AG10803 (cell line): ENCODE measurements around the gene SEC23B.

Experiments used
- DNase-seq: peaks from one replicate; pipeline ENCODE4 v3.0.0; 2010; ENCODE audit warnings: low read depth
- H3K4me3 ChIP-seq: 2 replicates; pipeline ENCODE4 v1.5.1; 2011; ENCODE audit warnings: mild to moderate bottlenecking, low read length, control low read depth
- TF ChIP-seq, protein P1 (sequence below): conservative IDR thresholded peaks from 2 replicates; pipeline ENCODE4 v1.5.1; 2011; ENCODE audit warnings: mild to moderate bottlenecking, low read length, control low read depth, inconsistent platforms

Gene SEC23B

DNA sequence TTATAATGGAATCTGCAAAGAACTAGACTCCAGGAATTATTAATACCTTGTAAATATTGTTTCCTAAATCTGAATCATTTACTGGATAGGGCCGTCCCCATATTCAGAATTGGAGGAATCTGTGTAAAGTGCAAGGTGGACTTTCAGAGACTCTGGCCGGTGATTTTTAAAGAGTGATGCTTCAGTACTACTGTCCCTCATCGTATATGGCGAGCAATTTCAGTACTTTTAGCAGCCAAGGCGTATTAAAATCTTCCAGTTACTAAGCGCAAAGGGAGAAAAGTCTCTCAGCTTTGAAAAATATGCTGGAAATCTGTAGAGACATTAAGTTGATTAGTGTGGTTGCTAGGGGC is 60.0 kb downstream of the SEC23B start:
- no peak for DNase-seq
- TF ChIP-seq, protein P1, sequence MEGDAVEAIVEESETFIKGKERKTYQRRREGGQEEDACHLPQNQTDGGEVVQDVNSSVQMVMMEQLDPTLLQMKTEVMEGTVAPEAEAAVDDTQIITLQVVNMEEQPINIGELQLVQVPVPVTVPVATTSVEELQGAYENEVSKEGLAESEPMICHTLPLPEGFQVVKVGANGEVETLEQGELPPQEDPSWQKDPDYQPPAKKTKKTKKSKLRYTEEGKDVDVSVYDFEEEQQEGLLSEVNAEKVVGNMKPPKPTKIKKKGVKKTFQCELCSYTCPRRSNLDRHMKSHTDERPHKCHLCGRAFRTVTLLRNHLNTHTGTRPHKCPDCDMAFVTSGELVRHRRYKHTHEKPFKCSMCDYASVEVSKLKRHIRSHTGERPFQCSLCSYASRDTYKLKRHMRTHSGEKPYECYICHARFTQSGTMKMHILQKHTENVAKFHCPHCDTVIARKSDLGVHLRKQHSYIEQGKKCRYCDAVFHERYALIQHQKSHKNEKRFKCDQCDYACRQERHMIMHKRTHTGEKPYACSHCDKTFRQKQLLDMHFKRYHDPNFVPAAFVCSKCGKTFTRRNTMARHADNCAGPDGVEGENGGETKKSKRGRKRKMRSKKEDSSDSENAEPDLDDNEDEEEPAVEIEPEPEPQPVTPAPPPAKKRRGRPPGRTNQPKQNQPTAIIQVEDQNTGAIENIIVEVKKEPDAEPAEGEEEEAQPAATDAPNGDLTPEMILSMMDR, result no peak
- H3K4me3 ChIP-seq, result peak overlapping the region; percentile 65

DNA sequence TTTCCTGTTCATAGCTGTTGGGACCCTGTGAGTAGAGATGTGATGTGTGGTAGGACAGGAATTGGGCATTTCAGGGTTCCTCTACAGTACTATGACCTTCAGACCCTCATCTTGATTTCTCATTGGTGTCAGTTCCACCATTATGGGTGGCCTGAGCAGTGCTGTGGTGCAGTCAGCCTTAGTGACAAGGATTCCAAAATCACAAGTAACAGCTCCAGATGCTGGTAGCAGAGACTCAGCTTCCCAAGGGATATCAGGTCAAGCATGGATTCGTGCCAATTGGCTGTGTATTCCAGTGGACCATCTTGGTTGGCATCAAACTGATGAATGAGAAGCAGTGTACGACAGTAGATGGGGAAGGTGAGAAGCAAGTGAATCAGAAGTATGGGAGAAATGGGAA is 63.3 kb downstream of the SEC23B start:
- no peak overlapping the region for H3K4me3 ChIP-seq
- TF ChIP-seq, protein P1, result no peak
- DNase-seq, result no peak

GRCh38 chr20:18571578-18571977 is 63.8 kb downstream of the SEC23B start:
- TF ChIP-seq, protein P1, result no peak
- DNase-seq, result no peak
- H3K4me3 ChIP-seq, result no peak overlapping the region

GRCh38 chr20:18577942-18578341 is 70.2 kb downstream of the SEC23B start:
- TF ChIP-seq, protein P1, result no peak
- no peak for DNase-seq

DNA sequence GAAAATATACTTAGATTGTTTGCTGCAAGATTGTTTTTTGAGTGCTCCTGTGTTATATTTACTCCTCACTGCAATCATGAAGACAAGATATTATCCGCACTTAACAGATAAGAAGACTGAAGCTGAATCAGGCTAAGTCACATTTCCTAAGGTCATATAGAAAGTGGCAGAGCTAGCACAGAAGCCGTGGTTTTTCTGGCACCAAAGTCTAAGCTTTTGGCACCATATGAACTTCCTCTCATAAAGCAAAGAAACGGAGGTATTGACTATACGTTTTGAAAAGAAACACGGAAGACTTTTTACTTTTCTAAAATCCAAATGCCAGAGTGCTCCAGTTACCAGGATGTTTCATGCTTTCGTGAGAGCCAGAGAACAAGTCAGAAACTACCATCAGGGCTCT is 70.8 kb downstream of the SEC23B start:
- H3K4me3 ChIP-seq, result no peak overlapping the region
- DNase-seq, result no peak
- TF ChIP-seq, protein P1, result no peak

More at GRCh38 chr20:18577942-18578341, 70.2 kb downstream of the SEC23B start:
- H3K4me3 ChIP-seq, result no peak overlapping the region

DNA sequence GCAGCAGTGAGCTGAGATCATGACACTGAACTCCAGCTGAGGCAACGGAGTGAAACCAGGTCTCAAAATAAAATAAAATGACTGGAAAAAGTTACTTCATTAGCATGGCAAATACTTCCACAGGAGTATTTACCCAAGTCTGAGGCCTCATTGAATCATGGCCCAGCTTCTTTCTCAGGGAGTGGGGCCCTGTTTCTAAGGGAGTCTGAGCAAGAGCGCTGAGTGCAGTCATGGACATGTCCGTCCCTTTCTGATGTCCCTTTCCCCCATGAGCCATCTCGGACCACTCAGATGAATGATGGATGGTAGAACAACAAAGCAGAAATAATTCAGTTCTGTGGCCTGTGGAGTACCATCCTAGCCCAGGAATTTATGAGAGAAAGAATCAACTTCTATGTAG is 72.3 kb downstream of the SEC23B start:
- TF ChIP-seq, protein P1, result no peak
- no peak overlapping the region for H3K4me3 ChIP-seq
- DNase-seq, result no peak

GRCh38 chr20:18585134-18585533 is 77.4 kb downstream of the SEC23B start:
- TF ChIP-seq, protein P1, result no peak
- DNase-seq, result peak; percentile 82
- H3K4me3 ChIP-seq, result no peak overlapping the region
